GM18519 (cell line): Measurements from ENCODE around the gene AASDH.
"Not testable (repeated sequence)": the region's sequence is repeated elsewhere in the genome, so short reads cannot be mapped to it uniquely, and the experiment has no call there.

Source experiments
- ATAC-seq: cut with Tn5 transposase; IDR thresholded peaks from one replicate; pipeline ENCODE4 v1.9.1; 2021; ENCODE audit warnings: mild to moderate bottlenecking, moderate library complexity; ENCODE audit not compliant: unreplicated experiment, low FRiP score

Gene AASDH

DNA sequence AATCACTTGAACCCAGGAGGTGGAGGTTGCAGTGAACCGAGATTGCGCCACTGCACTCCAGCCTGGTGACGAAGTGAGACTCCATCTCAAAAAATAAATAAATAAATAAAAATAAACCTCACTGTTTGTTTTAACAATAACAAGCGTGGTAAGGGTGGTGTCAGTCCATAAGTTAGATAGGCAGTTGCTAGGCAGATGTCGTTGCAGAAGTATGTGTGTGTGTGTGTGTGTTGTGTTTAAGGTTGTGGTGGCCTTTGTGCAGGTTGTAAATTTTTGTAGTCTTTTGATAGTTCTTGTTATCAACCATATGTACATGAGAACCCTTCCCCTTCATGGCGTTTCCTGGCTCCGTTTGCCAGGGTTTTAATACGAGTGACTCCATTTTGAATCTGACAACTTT is 4.0 kb upstream of the AASDH start:
- ATAC-seq: no peak

DNA sequence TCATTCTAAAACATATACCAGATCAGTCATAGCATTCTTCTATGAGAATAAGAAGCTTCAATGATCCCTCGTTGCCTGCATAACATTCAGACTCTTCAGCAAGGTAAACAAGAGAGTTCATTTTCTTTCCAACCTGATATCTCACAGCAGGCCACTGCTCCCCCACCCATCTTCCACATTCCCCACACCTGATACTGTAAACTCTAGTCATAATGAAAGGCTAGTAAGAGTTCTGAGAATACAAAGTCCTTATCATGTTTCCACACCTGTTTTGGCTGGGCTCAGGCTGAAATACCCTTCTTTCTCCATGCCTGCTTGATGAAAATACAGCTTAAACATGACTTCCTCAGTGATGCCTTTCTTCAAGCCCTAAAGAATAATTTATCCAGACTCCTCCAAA is 2.3 kb upstream of the AASDH start:
- ATAC-seq: no peak

DNA sequence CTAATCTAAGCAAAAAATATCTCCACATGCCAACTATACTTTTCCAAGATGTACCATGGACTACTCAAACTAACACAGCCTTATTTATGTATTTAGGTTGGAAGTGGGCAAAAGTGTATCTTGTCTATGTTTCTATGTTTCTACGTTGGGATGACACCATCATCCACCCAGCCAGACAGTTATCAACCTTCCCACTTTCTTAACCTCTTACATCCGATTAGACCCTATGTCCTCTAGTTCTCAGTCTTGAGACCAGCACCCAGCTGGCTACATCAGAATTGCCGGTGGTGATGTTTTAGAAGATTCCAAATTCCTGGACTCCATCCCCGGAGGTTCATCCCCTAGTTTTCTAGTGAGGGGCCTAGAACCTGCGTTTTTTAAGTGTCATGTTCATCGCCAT is 1.0 kb upstream of the AASDH start:
- ATAC-seq: no peak

DNA sequence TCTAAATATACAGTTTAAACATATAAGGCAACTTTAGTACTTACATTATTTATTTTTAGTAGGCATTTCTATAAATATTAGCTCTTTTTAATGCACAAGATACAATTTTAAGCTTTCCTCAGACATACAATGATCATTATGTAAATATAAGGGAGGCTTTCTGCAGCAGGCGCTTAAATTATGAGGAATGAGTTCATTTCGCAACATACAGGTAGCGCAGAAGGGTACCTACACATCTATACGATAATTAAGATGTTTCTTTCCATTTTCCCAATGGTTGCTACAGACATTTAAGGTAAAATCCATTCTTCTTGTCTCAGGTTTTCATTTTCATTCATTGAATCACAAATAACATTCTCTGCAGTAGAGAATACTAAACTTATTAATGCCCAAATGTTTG is 1.2 kb downstream of the AASDH start:
- ATAC-seq: no peak

DNA sequence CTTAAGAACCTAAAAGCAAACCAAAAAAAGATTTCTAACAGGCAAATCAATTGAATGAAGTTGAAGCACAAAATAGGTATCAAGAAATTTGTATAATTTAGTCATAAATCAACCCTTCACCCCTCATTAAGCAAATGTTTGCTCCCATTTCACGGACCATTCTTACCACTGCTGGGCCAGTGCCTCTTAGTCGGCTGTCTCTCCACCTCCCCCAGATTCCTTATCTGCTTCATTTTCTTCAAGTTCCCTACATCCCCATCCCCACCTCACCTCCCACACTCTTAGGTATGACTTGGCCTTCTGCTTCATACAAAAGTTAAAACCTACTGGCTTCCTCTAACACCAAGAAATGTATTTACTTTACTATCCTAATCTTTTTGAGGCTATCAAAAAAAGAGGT is 11.8 kb downstream of the AASDH start:
- no peak for ATAC-seq

DNA sequence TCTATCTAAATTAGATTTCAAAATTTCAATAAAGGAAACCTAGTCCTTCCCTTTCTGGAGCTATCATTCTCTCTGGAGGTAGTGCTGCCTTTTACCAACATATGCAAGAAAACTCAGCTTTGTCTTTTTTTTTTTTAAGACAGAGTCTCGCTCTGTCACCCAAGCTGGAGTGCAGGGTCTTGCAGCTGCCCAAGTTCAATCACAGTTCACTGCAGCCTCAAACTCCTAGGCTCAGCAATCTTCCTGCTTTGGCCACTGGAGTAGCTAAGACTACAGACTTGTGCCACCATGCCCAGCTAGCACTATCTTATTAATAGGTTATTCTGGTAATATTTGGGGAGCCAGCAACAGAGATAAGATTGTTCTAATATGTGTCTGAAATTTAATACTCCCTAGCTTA is 12.3 kb downstream of the AASDH start:
- no peak for ATAC-seq

DNA sequence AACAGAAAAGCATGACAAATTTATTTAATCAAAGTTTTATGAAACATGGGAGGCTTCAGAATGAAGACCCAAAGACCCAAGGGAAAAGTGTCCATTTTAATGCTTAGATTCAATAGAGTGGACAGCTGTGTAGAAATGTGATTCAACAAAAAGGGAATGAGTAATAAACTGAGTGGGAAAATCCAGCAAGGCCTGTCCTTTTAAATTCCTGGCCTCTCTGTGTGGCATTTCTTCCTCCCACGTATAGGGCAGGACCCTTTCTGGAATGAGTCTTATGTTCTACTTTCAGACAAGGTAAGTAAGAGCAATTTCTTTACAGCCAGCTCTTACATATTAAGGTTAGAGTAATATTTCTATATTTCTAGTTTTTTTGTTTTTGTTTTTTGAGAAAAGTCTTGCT is 14.5 kb downstream of the AASDH start:
- no peak for ATAC-seq

DNA sequence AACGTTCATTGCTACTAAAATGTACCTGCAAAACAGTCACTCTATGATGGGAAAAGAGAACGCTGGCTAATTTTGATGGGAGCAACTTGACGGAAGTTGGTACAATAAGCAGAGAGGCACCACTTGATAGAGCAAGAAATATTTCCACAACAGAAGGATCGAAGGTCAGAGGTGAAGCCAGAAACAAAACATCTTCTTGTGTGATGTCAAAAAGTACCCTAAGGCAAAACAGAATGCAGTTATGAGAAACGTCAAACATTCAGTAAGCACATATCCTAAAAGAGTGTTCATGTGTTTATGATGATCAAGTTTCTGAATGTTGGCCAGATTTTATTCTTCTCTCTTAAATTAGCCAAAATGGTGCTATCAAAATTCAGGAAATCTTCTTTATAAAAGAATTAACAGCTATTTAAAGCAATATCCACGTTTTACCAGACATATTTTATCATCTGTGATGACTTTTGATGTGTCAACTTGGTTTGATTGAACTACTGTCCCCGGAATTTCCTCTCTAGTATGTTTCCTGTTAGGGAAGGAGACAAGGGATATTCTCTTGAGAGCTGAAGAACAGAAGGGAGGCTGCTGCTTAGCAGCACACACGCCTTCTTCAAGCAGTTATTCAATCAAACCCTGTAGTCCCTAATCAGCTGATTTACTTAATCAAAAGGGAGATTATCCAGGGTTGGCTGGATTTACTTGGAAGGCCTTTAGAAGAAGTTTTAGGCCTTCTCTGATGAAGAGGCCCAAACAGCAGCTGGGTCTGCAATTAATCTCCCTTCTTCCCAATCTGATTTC is 15.7 kb downstream of the AASDH start:
- ATAC-seq: no peak

DNA sequence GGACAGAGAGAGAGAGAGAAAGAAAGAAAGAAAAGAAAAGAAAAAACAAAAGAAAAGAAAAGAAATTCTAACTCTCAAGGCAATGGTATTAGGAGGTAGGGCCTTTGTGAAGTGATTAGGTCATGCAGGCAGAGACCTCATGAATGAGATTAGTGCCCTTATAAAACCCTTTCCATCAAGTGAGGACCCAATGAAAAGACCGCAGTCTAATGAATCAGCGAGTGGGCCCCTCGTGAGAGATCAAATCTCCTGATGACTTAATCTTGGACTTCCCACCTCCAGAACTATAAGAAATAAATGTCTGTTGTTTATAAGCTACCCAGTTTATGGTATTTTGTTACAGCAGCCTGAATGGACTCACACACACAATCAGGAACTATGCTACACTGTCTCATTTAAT is 16.9 kb downstream of the AASDH start:
- ATAC-seq: no peak

DNA sequence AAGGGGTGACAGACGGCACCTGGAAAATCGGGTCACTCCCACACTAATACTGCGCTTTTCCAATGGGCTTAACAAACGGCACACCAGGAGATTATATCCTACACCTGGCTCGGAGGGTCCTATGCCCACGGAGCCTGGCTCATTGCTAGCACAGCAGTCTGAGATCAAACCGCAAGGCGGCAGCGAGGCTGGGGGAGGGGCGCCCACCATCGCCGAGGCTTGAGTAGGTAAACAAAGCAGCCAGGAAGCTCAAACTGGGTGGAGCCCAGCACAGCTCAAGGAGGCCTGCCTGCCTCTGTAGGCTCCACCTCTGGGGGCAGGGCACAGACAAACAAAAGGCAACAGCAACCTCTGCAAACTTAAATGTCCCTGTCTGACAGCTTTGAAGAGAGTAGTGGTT is 24.3 kb downstream of the AASDH start:
- not testable (repeated sequence) for ATAC-seq

DNA sequence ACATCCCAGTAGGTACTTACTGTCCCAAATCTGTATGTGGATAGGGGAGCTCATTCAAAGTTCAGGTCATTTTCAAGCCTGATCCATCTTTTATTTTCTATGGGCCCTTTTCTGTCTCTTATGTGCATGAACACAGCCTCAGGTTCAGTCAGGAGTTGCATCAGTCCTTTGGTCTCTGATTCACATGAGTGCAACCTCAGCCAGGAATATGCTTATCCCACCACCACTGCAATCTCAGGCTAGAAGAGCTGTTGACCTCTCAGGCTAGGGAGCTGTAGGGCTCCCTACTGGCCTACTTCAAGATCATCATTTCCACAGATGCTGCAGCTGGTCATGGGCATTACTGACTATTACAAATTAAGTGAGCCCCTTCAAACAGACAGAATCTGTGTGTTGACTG is 27.2 kb downstream of the AASDH start:
- no peak for ATAC-seq

DNA sequence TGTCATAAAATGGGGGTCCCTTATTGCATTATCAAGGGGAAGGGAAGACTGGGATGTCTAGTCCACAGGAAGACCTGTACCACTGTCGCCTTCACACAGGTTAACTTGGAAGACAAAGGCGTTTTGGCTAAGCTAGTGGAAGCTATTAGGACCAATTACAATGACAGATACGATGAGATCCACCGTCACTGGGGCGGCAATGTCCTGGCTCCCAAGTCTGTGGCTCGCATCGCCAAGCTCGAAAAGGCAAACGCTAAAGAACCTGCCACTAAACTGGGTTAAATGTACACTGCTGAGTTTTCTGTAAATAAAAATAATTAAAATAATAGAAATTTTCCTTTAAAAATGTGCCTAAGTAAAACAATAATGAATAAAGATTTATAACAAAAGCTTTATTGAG is 30.6 kb downstream of the AASDH start:
- no peak for ATAC-seq

DNA sequence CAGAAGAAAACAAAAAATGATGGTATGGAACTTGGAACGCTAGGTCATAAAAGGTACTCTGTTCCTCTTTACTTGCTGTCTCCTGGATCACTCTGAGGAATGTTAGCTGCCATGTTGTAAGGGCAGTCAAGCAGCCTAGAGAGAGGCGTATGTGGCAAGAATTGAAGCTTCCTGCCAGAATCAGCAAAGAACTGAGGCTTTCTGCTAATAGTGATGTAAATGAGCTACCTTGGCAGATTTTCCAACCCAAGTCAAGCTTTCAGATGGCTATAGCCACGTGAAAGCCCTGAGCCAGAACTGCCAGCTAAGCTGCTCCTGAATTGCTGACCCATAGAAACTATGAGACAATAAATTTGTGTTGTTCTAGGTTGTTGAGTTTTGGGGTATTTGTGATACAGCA is 38.7 kb downstream of the AASDH start:
- ATAC-seq: no peak

DNA sequence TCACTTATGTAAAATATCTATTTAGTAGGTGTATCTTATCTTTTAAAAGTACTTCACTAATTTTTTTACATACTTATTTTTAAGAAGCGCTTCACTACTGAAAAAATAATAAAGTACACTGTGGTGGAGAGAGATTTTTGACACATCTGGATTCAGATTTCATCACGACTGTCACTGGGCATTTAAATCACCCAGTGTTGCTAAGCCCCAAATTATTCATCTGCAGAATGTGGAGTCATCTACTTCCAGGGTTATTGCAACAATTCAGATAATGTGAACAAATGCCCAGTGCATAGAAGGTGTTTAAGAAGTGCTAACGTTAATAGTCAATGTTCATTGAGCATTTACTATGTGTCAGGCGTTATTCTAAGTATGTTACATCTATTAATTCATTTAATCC is 41.8 kb downstream of the AASDH start:
- no peak for ATAC-seq

DNA sequence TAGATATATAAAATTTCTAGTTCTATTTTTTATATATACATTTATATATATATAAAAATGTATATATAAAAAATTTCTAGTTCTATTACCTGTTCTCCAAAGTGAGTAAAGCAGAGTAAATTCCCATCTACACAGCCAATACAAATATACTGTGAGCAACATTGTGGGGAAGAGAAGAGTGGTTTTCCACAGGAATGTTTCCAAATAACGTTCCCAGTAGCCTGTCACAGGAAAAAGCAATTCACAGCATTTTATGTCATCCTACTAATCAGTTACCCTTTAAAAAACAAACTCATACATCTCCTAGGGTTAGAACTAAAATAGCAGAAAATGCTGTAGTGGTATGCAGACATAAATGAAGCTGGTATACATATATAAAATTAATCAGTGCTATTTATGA is 44.5 kb downstream of the AASDH start:
- no peak for ATAC-seq

DNA sequence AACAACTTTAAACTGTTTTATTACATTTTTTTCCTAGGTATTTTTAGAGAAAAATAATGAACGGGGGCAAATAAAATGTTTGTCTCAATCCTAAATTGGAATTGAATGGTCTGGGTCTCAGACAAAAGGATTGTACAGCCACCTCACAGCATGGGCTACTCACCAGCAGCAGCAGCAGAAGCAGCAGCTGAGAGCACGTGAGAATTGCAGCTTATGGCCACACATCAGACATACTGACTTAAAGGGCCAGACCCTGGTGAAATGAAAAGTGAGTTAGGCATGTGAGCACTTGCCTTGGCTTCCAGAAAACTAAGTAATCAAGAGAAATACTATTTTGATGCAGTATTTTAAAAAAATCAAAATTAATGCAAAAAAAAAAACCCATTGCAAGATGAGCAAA is 56.6 kb downstream of the AASDH start:
- ATAC-seq: no peak

DNA sequence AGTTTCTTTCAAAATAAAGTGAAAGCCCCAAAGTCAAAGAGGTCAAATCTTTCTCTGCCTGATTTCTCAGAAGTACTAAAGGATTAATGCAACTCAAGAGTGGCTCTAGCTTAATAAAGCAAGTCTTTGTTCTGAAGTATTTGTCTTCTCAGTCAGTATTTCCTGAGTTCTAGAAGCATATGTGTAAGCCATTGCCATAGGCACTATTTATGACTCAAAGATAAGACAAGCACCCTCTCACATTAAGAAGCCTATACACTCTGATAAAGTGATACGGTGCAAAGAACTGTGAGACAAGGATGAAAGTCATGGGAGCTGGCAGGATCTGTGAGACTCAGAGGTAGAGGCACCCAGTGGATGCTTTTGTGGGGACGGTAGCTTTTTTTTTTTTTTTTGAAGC is 60.9 kb downstream of the AASDH start:
- ATAC-seq: no peak

DNA sequence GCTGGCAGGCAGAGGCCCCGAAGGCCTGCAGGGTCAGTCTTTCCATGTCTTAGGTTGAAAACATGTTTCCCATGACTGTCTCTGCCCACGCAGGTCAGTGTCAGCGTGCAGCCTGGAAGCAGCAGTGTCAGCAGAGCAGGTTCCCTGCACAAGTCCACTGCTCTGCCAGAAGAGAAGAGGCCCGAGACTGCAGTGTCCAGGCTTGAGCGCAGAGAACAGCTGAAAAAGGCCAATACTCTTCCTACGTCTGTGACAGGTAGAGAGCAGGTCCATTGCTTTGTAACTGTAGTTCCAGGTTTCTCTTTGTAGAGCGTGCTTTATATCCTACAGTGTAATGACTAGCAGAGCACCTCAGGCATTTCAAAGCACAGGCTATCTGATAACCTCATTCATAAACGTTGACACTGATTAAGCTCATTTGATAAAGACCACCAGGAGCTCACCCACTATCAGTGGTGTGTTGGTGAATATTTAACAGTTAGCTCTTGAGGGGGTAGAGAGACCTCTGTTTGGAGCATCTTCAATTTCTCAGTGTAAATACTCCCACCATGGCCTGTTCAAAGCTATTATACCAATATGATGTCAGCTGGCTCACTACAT is 63.2 kb downstream of the AASDH start:
- no peak for ATAC-seq

DNA sequence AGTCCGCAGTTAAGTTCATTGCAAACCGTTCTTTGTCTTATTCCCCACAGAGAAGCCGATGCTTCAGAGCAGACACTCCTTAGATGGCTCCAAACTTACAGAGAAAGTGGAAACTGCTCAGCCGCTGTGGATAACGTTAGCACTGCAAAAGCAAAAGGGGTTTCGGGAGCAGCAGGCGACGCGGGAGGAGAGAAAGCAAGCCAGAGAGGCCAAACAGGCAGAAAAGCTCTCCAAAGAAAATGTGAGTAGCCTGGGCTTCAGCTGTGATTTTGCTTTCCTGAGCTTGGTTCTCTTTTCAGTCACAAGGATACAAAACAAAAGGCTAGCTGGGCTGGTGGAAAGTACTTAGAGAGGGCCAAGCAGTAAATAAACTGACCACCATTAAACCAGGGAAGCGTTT is 64.0 kb downstream of the AASDH start:
- ATAC-seq: no peak

DNA sequence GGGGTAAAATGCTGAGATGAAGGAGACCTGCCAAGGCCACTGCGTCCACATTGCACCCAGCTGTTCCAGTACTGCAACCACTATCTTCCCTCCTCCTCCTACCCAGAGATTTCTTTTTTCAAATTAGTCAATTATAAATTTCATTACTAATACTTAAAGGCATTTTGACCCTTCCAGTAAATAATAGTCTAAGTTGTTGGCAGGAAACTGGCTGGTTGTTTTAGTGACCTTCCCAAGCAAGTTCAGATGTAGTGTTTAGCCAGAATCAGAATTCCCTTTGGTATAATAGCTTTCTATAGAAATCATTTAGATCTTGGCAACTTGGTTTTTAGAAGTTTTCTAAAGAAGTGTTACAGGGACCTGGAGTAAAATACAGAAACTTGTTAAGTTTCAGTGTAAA is 66.0 kb downstream of the AASDH start:
- ATAC-seq: no peak

DNA sequence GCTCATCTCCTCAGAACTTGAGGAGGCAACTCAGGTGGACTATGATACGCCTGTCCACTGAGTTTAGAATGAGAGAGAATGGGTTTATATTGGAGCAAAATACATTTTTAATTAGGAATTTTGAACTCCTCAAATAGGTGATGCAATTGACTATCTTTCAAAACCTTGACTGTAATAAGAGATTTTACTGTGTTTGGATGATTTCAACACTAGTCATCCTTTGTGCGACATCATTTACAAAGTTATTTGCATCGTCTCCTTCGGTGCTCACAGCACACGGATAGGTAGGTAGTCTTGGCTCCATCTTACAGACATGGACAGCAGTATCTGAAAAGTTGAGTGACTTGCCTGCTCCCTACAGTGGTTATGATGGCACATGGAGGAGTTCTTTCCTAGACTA is 67.0 kb downstream of the AASDH start:
- ATAC-seq: no peak

DNA sequence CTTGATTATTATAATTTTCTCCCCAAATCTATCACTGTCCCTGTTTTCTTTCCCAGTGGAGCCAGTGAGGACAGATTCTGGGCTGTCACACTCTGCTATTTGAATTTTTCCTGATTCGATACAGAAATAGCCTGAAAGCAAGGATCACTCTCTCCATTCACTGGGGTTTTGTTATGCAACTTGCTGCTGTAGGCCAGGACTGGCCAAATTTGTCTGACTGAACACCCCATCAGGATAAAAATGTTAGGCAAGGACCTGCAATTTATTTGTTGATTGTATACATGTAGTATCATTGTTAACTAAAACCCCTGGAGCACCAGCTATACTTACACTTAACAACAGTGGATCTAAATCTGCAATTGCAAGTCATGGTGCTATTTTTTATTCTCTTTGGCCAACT is 68.7 kb downstream of the AASDH start:
- no peak for ATAC-seq

DNA sequence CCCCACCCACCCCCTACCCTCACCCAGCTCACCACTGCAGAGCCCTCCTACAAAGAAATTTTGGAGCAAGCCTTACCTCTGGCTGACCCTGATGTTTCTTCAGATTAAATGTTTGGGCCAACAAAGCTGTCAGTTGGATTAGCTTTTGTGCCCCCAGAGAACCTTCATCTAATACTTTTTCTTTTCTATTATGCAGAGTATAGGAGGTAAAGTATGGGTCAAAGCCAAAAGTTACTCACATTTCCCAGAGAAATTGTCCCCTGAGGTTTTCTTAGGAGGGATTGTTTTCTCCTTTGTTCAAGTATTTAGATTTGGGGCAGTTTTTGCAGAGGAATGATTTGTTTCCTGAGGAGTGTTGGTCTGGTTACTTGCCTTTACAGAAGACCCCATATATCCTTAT is 69.5 kb downstream of the AASDH start:
- no peak for ATAC-seq
